GM15510 (cell line): ENCODE results near the gene CDYL.

Experiments
- POLR2A ChIP-seq: IDR thresholded peaks from 3 replicates; pipeline ENCODE4 v1.6.1; 2011; ENCODE audit warnings: borderline replicate concordance; ENCODE audit not compliant: insufficient read length; ENCODE audit errors: extremely low read depth

Gene CDYL

DNA sequence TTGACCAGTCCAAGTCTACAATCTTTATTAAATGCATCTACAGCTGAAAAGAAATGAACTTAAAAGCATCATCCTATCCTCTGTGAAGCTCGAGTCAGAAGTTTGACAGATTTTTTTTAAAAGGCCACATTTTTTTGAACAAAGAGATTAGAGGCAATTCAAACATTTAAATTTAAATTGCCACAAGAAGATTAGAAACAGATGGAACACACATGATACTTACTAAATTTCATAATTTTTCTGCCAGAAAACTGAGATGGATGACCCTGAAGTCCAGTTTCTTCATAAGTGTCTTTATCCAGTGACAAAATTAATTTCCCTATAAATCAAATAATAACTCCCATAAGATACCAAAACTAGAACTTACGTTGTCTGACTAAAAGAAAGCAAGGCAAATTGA lies 223.4 kb downstream of the CDYL start:
- TF ChIP-seq POLR2A: no peak

DNA sequence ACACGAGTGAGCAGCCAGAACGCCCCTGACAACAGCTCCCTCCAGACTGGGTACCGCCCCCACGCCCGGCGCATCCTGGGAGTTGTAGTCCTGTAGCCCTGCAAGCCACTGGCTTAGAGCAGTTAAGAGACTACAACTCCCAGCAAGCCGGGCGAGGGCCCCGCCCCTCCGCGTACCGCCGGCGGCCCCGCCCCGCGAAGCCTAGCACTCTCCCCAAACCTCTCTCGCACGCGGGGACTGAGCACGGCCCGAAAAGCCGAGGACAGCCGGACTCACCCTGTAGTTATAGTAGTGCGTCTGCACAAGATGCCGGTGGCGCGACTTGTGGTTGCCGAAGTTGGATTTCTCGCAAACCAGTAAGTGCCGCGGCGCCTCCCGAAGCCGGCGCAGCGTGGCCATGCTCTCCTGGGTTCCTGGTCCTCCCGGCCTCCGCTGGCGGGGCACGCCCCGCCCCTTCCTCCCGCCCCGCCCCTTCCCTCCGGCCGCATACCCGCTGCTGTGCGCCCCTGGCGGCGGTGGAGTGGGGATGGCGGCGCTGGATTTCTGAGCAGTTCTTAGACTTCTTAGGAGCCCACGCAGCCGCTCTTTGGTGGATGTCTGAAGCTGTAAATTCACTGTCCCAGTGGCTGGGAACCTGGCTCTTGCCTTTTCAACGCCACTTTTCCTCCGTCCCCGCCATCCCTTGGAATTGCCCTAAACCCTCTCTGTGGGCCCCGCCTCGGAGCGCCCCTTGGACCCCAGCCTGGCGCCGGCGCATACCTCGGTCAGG lies 227.6 kb downstream of the CDYL start, which contains the start of gene RPP40:
TSS of gene RPP40 (minus strand) at position 434 of the 769 bp plus-strand sequence. CDS start at position 399, 35 bp downstream.
- peak; percentile 47 for TF ChIP-seq POLR2A

GRCh38 chr6:5004373-5005037 lies 228.3 kb downstream of the CDYL start:
- TF ChIP-seq POLR2A: no peak
